Stimulated activated memory B cell treated with anti-CD40 and anti-IgM and Interleukin-4, amounts not matched to agents 10 μg/mL and 1 μg/mL and 100 μg/mL, for 72 hours (primary cell): ENCODE data around the gene LCOR.
"Not testable (repeated sequence)": the region's sequence is repeated elsewhere in the genome, so short reads cannot be mapped to it uniquely, and the experiment has no call there.

ENCODE experiments used
- ATAC-seq: fragments of 150-1000 bp; cut with Tn5 transposase; 2 replicates; pipeline ENCODE4 v1.10.0; 2021
- H3K27ac Mint-ChIP-seq: one replicate; pipeline ENCODE4 v1.8.0; 2022; ENCODE audit warnings: mild to moderate bottlenecking, mixed read lengths
- H3K27me3 Mint-ChIP-seq: one replicate; pipeline ENCODE4 v1.8.0; 2022; ENCODE audit warnings: mixed read lengths
- H3K36me3 Mint-ChIP-seq: one replicate; pipeline ENCODE4 v1.8.0; 2022; ENCODE audit warnings: mixed read lengths
- H3K4me1 Mint-ChIP-seq: one replicate; pipeline ENCODE4 v1.8.0; 2022; ENCODE audit warnings: mixed read lengths
- H3K4me3 Mint-ChIP-seq: one replicate; pipeline ENCODE4 v1.8.0; 2022; ENCODE audit warnings: mild to moderate bottlenecking, moderate library complexity, mixed read lengths
- H3K9me3 Mint-ChIP-seq: one replicate; pipeline ENCODE4 v1.8.0; 2022; ENCODE audit warnings: mixed read lengths

LCOR gene

DNA sequence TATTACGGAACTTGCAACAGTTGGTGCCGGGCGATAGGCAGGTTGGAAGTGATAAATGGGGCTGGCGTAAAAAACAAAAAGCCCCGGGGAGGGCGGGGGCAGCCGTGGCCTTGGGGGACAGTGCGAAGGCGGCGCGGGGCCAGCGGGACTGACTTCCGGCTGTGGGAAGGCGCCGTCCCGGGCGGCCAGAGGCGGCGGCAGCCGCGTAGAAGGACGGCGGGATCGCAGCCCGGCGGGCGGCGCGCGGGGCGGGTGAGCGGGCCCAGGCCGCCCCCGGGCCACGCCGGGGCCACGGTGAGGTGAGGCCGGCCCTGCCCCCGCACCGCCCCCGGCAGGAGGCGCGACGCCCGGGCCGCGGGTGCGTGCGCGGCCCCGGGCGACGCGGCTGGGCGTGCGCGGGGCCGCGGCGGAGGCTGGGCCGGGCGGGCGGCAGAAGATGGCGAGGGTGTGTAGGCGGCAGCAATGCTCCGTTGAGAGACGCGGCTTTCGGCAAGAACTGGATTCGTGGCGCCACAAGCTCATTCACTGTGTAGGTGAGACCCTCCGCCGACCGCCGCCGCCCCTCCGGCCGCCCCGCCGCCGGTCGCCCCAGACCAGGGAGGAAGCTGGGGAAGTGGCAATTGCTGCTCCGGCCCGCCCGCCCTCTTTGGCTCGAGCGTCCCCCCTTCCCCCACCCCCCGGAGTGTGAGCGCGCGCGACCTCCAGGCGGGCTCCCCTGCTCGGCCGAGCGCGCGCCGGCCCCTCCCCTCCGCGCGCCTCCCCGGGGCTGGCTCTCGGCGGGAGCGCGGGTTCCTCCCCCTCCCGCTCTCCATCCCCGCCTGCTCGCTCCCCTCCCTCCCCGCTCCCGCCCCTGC lies at the start of gene LCOR:
TSS of gene LCOR (plus strand) at position 432 of the 854 bp plus-strand sequence. CDS start 116,760 bp downstream, outside the sequence.
- peak; percentile 89 for ATAC-seq
- Mint-ChIP-seq H3K27ac (peak within 1 kb of the TSS; percentile 97), H3K4me3 (peak within 1 kb of the TSS; percentile 95), H3K27me3 (no peaks in the 10 kb centered on the region), H3K9me3 (no peaks in the 10 kb centered on the region), H3K36me3 (peaks cover 5% of the 10 kb centered on the region), H3K4me1 (peaks cover 54% of the 10 kb centered on the region)

DNA sequence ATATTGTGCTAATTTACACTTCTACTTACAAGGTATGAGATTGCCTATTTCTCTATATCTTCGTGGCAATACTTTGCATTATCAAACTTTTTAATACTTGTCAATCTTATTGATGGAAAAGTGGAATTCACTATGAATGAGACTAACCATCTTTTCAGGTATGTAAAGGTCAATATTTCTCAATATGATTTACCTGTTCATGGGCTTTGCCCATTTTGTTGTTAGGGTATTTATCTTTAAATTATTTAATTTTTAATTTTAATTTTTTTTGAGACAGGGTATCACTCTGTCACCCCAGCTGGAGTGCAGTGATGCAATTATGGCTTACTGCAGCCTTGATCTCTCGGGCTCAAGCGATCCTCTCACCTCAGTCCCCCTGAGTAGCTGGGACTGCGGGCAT lies 47.8 kb upstream of the LCOR start:
- Mint-ChIP-seq H3K36me3 (no peaks in the 10 kb centered on the region), H3K27me3 (no peaks in the 10 kb centered on the region), H3K9me3 (no peaks in the 10 kb centered on the region), H3K4me1 (peaks cover 5% of the 10 kb centered on the region), H3K27ac (no peak overlapping the region), H3K4me3 (no peak overlapping the region)
- ATAC-seq, result no peak

DNA sequence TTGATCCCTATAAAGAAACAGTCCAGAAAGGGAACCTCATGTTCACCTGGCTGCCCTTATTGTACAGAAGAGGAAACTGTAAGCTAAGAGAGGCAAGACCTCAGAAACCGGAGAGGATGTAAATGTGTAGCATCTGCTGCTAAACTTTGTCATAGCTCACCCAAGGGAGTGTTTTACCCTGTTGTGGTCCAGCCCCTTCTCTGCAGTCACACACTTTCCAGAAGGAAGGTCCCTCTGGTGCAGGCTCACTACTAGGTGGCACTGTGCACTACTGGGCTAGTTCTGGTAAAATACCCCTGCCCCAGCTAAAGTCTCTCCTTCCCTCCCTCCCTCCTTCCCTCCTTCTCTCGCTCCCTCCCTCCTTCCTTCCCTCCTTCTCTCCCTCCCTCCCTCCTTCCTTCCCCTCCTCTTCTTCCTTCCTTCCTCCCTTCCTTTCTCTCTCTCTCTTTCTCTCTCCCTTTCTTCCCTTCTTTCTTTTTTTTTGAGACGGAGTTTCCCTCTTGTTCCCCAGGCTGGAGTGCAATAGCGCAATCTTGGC lies 42.5 kb upstream of the LCOR start:
- peak overlapping the region; percentile 67 for H3K27ac Mint-ChIP-seq
- no peaks in the 10 kb centered on the region for H3K36me3 Mint-ChIP-seq
- ATAC-seq, result peak; percentile 99
- no peaks in the 10 kb centered on the region for H3K9me3 Mint-ChIP-seq
- peak overlapping the region; percentile 4 for H3K4me3 Mint-ChIP-seq
- no peaks in the 10 kb centered on the region for H3K27me3 Mint-ChIP-seq
- peaks cover 14% of the 10 kb centered on the region for H3K4me1 Mint-ChIP-seq

DNA sequence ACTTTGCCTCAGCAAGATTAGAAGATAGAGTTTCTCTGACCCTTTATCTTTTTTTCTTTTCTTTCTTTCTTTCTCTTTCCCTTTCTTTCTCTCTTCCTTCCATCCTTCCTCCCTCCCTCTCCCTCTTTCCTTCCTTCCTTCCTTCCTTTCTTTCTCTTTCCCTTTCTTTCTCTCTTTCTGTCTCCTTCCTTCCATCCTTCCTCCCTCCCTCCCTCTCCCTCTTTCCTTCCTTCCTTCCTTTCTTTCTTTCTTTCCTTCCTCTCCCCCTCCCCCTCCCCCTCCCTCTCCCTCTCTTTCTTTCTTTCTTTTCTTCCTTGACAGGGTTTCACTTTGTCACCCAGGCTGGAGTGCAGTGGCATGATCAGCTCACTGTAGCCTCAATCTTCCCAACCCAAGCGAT lies 40.2 kb upstream of the LCOR start:
- Mint-ChIP-seq H3K27ac (no peak overlapping the region), H3K4me3 (no peak overlapping the region), H3K27me3 (no peaks in the 10 kb centered on the region), H3K9me3 (no peaks in the 10 kb centered on the region), H3K4me1 (peaks cover 14% of the 10 kb centered on the region), H3K36me3 (no peaks in the 10 kb centered on the region)
- ATAC-seq, result no peak

DNA sequence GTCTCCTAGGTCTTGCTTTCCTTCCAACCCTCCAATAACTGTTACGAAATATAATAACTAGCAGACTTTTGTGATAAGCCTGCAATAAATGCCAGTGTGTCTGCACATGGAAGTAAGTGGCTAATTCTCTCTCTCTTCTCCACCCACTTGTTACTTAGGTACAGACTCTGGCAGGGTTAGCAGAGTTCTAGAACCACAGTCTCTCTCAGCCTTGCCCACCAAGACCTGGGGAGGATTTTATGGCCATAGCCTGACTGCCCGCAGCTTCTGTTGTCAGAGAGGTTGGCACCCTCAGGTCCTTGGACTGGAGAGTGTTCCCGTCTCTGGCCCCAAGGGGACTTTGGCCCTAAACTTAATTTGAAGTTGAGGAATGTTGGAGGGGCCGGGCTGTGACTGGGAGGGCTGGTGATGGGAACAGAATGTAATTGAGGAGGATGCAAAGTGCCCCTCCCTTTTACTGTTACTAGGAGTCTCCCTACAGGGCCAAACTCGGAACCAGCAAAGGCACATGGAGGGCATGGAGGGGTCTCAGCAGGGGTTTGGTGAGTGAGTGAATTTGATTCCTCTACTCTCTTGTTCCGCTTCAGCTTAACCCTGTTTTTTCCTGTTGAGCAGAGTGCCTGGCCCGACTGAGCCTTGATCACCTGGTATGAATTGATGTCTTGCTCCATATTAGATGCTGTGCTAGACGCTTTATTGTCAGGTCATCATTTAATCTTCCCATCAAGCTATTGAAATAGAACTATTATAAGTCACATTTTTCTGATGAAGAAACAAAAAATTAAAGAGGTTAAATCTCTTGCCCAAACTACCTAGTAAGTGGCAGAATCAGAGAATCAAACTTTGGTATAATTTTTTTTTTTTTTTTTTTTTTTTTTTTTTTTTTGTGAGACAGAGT lies 37.0 kb upstream of the LCOR start:
- no peaks in the 10 kb centered on the region for H3K9me3 Mint-ChIP-seq
- H3K27me3 Mint-ChIP-seq, result no peaks in the 10 kb centered on the region
- no peak overlapping the region for H3K27ac Mint-ChIP-seq
- no peak overlapping the region for H3K4me3 Mint-ChIP-seq
- H3K4me1 Mint-ChIP-seq, result peaks cover 1% of the 10 kb centered on the region
- no peak for ATAC-seq
- H3K36me3 Mint-ChIP-seq, result no peaks in the 10 kb centered on the region

DNA sequence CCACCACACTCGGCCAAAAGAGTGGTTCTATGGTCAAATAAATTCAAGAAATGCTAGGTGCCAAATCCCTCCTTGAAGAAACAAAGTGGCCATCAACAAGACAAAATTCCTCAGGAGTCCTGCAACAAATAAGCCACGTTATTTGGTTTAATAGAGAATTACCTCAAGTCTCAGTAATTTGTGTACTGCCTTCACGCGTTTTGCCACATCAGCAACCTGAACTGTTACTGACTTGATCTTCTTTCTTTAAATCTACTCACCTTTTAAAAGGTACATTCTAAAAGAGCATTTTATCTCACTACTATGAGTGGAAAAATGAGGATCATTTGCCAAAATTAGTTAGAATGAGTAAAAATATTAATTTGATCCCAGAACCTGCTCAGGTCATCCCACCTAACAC lies 34.6 kb upstream of the LCOR start:
- no peaks in the 10 kb centered on the region for H3K9me3 Mint-ChIP-seq
- H3K27me3 Mint-ChIP-seq, result no peaks in the 10 kb centered on the region
- no peaks in the 10 kb centered on the region for H3K4me1 Mint-ChIP-seq
- H3K4me3 Mint-ChIP-seq, result no peak overlapping the region
- ATAC-seq, result no peak
- no peak overlapping the region for H3K27ac Mint-ChIP-seq
- H3K36me3 Mint-ChIP-seq, result no peaks in the 10 kb centered on the region

DNA sequence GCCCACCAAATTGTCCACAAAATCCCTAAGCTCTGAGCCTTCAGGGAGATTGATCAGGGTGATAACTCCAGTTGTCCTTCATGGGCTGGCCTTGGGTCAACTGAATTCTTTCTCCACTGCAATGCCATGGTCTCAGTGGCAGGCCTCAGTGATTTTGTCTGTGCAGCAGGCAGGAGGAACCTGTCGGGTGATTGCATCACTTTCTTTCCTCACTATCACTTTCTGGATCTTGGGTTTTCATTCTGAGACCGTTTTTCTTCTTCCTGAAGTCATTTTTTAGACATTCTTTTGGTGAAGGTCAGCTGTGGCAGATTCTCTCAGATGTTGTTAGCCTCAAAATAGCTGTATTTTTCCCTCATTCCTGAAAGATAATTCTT lies 28.8 kb upstream of the LCOR start:
- Mint-ChIP-seq H3K4me1 (no peaks in the 10 kb centered on the region), H3K4me3 (no peak overlapping the region), H3K27ac (no peak overlapping the region), H3K9me3 (peaks cover 3% of the 10 kb centered on the region), H3K36me3 (no peaks in the 10 kb centered on the region), H3K27me3 (no peaks in the 10 kb centered on the region)
- no peak for ATAC-seq

DNA sequence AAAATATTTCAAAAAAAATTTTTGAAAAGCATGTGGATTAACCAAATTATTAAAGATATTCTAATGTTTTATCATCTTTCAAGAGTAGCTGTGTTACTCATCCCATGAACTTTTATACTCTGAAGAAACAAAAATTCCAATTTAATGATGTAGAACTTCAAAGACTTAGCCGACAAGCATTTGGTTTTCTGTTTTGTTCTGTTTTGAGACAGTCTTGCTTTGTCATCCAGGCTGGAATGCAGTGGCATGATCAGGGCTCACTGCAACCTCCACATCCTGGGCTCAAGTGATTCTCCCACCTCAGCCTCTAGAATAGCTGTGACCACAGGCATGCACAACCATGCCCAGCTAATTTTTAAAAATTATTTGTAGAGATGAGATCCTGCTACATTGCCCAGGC lies 17.8 kb upstream of the LCOR start:
- Mint-ChIP-seq H3K4me1 (no peaks in the 10 kb centered on the region), H3K27ac (no peak overlapping the region), H3K9me3 (no peaks in the 10 kb centered on the region), H3K4me3 (no peak overlapping the region), H3K36me3 (no peaks in the 10 kb centered on the region), H3K27me3 (no peaks in the 10 kb centered on the region)
- ATAC-seq, result no peak

DNA sequence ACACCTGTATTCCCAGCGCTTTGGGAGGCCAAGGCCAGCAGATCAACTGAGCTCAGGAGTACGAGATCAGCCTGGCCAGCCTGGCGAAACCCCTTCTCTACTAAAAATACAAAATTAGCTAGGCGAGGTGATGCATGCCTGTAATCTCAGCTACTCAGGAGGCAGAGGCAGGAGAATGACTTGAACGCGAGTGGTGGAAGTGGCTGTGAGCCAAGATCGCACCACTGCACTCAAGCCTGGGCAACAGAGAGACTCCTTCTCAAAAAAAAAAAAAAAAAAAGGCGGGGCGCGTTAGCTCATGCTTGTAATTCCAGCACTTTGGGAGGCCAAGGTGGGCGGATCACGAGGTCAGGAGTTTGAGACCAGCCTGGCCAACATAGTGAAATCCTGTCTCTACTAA lies 13.1 kb upstream of the LCOR start:
- H3K27ac Mint-ChIP-seq, H3K4me3 Mint-ChIP-seq, ATAC-seq, H3K9me3 Mint-ChIP-seq, H3K27me3 Mint-ChIP-seq, H3K4me1 Mint-ChIP-seq, H3K36me3 Mint-ChIP-seq: not testable (repeated sequence)

DNA sequence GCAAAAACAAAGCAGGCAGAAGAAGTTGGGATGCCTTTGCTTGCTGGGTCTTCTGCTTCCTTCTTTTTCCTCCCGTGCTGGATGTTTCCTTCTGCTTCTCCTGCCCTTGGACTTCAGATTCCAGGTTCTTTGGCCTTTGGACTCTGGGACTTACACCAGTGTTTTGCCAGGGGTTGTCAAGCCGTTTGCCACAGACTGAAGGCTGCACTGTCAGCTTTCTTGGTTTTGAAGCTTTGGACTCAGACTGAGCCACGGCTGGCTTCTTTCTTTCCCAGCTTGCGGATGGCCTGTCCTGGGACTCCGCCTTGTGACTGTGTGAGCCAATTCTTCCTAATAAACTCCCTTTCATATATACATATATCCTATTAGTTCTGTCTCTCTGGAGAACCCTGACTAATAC lies 11.3 kb upstream of the LCOR start:
- no peak for ATAC-seq
- Mint-ChIP-seq H3K4me1 (no peaks in the 10 kb centered on the region), H3K9me3 (no peaks in the 10 kb centered on the region), H3K4me3 (no peak overlapping the region), H3K27ac (no peak overlapping the region), H3K27me3 (no peaks in the 10 kb centered on the region), H3K36me3 (no peaks in the 10 kb centered on the region)

DNA sequence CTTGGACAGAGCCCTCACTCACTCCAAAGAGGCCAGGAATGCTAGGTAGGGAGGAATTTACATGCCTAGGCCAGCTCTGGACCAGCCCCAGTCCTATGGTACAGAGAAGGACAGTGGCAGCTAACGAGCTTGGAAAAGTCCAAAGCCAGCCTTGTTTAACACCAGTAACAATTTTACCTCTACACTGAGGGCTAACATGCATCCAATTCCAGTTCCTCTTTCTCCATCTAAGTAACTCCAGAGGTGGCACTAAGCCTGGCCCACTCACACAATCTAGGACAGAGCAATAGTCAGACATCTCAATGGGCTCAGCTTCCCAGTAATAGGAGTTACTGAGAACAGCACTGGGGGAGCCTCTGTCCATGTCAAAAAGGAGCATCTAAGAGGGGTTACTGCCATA lies 5.7 kb upstream of the LCOR start:
- no peaks in the 10 kb centered on the region for H3K9me3 Mint-ChIP-seq
- no peaks in the 10 kb centered on the region for H3K27me3 Mint-ChIP-seq
- H3K27ac Mint-ChIP-seq, result no peak overlapping the region
- peak; percentile 20 for ATAC-seq
- no peaks in the 10 kb centered on the region for H3K36me3 Mint-ChIP-seq
- H3K4me1 Mint-ChIP-seq, result peaks cover 15% of the 10 kb centered on the region
- no peak overlapping the region for H3K4me3 Mint-ChIP-seq

DNA sequence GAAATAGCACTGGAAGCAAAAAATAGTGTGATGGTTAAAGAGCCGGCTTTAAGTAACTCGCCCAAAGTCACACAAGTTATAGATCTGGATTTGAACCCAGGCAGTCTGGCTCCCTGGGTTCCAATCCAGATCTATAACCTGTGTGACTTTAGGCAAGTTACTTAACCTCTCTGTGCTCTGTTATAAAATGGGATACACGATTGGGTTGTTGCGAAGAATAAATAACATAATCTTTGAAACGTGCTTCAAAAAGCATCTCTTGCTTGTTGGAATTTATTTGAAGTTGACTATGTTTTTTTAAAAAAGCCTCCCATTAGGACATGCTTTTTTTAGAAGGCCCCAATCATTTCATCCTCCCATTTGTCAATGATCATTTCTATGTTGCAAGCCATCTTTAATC lies 3.5 kb upstream of the LCOR start:
- no peak for ATAC-seq
- peaks cover 23% of the 10 kb centered on the region for H3K4me1 Mint-ChIP-seq
- H3K27me3 Mint-ChIP-seq, result no peaks in the 10 kb centered on the region
- no peak overlapping the region for H3K4me3 Mint-ChIP-seq
- H3K27ac Mint-ChIP-seq, result no peak overlapping the region
- H3K36me3 Mint-ChIP-seq, result peaks cover 4% of the 10 kb centered on the region
- H3K9me3 Mint-ChIP-seq, result no peaks in the 10 kb centered on the region

DNA sequence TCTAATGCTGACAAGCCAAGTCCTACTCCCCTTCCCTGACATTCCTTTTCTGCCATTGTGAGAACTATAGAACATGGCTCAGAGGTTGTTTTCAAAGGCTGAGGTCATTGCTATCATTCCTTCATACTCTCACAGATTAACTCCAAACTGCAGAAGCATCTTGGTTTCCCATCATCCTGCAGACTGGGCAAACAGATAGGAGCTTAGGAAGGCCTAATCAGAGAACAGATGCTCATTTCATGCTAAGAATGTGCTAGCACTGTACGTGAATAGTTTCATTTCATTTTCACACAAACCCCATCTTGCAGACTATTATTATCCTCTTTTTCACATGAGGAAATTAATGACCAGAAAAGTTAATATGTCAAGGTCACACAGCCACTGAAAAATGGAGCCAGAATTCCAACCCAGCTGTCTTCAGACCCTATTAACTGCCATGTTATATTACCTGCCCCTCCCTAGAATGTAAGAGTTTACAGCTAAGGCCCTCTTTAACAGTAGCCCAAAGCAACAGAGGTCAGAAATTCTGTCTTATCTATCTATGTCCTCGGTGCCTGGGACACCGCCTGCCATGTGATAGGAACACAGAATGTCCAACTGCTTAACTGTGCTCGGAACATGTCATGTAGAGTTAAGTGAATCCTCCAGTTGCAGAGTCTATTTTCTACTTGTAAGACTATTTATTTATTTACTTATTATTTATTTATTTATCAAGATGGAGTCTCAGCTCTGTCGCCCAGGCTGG lies 2.9 kb upstream of the LCOR start:
- Mint-ChIP-seq H3K36me3 (peaks cover 5% of the 10 kb centered on the region), H3K9me3 (no peaks in the 10 kb centered on the region), H3K4me3 (no peak overlapping the region)

DNA sequence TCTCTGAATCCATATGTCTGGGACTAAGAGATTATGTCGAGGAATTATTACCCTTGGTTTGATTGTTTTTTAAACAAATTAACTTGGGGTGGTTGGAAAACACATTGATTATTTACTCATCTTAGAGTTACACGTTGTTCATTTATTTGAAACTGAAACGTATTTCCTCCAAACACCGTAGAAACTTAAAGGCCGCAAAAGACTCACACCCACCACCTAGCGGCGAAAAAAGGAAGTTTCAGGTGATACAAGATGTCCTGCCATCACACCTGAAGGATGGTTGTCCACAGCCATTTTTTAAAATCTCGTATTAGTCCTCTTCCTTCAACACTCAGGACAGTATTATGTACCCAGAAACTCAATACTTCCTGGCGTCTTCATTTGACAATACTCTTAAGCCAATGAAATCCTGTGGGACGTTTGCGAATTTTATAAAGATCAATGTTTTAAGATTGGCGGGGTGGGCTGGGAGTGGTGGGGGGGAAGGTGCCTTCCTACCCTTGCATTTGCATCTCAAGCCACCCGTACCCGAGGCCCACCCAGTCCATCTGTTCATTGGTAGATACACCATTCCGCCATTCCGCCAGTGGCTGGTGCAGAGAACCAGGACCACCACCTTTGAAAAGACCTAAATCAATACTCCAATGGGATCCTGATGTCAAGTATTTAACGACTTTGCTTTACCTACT lies 1.4 kb upstream of the LCOR start:
- H3K4me1 Mint-ChIP-seq, result peaks cover 40% of the 10 kb centered on the region
- H3K27me3 Mint-ChIP-seq, result no peaks in the 10 kb centered on the region
- peak overlapping the region; percentile 26 for H3K4me3 Mint-ChIP-seq
- H3K9me3 Mint-ChIP-seq, result no peaks in the 10 kb centered on the region
- ATAC-seq, result no peak
- H3K27ac Mint-ChIP-seq, result peak overlapping the region; percentile 97
- H3K36me3 Mint-ChIP-seq, result peaks cover 5% of the 10 kb centered on the region

More for the DNA sequence above, 2.9 kb upstream of the LCOR start:
- no peak for ATAC-seq
- H3K27ac Mint-ChIP-seq, result no peak overlapping the region
- peaks cover 29% of the 10 kb centered on the region for H3K4me1 Mint-ChIP-seq
- H3K27me3 Mint-ChIP-seq, result no peaks in the 10 kb centered on the region
